PFSK-1 (cell line): ENCODE results near the gene GMDS.

Source experiments
- POLR2AphosphoS5 ChIP-seq: IDR thresholded peaks from 2 replicates; pipeline ENCODE4 v1.6.1; 2012; ENCODE audit warnings: low read depth, mild to moderate bottlenecking, control low read depth, low read length, moderate library complexity
- TAF1 ChIP-seq: IDR thresholded peaks from 2 replicates; pipeline ENCODE4 v1.6.1; 2012; ENCODE audit warnings: low read length, control low read depth, borderline replicate concordance; ENCODE audit not compliant: insufficient read depth

DNA sequence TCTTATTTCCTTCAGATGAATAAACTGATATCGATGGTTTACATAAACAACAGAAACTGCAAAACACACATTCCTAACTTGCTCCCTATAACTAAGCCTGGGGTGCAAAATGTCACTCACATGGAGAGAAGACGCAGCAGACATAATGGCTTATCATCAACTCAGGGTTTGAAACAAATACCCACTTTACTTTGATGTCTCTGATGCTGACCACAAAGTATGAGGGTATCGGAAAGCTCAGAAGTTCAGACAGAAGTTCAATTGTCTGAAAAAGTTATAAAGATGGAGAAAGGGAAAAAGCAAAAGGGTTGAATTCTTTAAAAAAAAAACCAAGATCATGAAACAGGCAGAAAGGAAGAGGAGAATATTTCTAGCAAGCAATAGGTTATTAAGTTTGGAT is 533.0 kb downstream of the GMDS start:
- no peak for TF ChIP-seq POLR2AphosphoS5
- TF ChIP-seq TAF1 = no peak
